GM18951 (cell line): ENCODE measurements around the gene SCYL1.

Source experiments
- POLR2A ChIP-seq: IDR thresholded peaks from 4 replicates; pipeline ENCODE4 v1.6.1; 2011; ENCODE audit warnings: mild to moderate bottlenecking; ENCODE audit not compliant: insufficient read length, insufficient read depth; ENCODE audit errors: extremely low read depth
- in situ Hi-C: fragments of 300-500 bp; cut with MboI; formaldehyde crosslinking; loops from one replicate; pipeline ENCODE4 v1.12.0; 2022; ENCODE audit warnings: low sequenced_read_pairs, mixed read lengths, inconsistent platforms; ENCODE audit not compliant: unreplicated experiment

Gene SCYL1

GRCh38 chr11:65580756-65581155, 55.9 kb downstream of the SCYL1 start:
- in situ Hi-C loops = no loop called here
- TF ChIP-seq POLR2A = no peak

- TF ChIP-seq POLR2A = no peak
- in situ Hi-C loops = no loop called here
Observed at GRCh38 chr11:65581928-65582327, 57.0 kb downstream of the SCYL1 start.

GRCh38 chr11:65583589-65583988, 58.7 kb downstream of the SCYL1 start:
- TF ChIP-seq POLR2A = no peak
- in situ Hi-C loops = no loop called here

GRCh38 chr11:65584106-65584505, 59.2 kb downstream of the SCYL1 start:
- in situ Hi-C loops = no loop called here
- TF ChIP-seq POLR2A = no peak

- in situ Hi-C loops = no loop called here
- no peak for TF ChIP-seq POLR2A
Observed at GRCh38 chr11:65584723-65585171, 59.9 kb downstream of the SCYL1 start.

GRCh38 chr11:65585396-65586246, 60.7 kb downstream of the SCYL1 start:
- no peak for TF ChIP-seq POLR2A
- in situ Hi-C loops = no loop called here

- in situ Hi-C loops = no loop called here
- no peak for TF ChIP-seq POLR2A
Observed at GRCh38 chr11:65586247-65586630, 61.4 kb downstream of the SCYL1 start.

- TF ChIP-seq POLR2A = no peak
- in situ Hi-C loops = no loop called here
Observed at GRCh38 chr11:65586676-65587075, 61.8 kb downstream of the SCYL1 start.
